Measurements from ENCODE around the gene POLQ.

DNA sequence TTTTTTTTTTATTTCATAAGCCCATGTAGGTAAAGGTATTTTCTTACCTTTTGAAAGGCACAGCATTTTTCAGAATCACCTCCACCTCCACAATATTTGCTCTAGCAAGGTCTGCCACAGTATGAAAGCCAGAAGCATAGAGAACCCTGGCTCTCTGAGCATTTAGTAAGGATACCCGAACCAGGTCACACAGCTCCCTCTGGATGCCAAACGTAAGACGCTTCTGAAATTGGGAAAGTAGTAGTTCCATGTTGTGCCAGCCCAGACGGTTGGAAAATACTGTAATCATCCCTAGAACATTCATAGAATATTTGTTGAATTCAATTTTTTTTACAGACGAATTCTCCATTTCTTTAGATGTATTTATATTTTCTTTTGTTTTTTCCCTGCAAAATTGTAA, 52.4 kb downstream of the POLQ start:
- TF ChIP-seq ELF1 (IDR thresholded peaks at IDR 0.05; ENCODE audit: borderline replicate concordance, low read depth) (no peak), EZH2phosphoT487 (IDR thresholded peaks at IDR 0.05; ENCODE audit: borderline replicate concordance) (no peak), POLR2A (IDR thresholded peaks at IDR 0.05; ENCODE audit: borderline replicate concordance, extremely low read depth, insufficient read depth, insufficient read length) (no peak), YY1 (IDR thresholded peaks at IDR 0.05; ENCODE audit: extremely low read depth, insufficient replicate concordance, low read depth, low read length) (no peak), SRF (IDR thresholded peaks at IDR 0.05; ENCODE audit: low read depth) (no peak), ZNF274 (IDR thresholded peaks at IDR 0.05; ENCODE audit: low read depth, low read length) (no peak)
- TF ChIP-seq, protein P1, sequence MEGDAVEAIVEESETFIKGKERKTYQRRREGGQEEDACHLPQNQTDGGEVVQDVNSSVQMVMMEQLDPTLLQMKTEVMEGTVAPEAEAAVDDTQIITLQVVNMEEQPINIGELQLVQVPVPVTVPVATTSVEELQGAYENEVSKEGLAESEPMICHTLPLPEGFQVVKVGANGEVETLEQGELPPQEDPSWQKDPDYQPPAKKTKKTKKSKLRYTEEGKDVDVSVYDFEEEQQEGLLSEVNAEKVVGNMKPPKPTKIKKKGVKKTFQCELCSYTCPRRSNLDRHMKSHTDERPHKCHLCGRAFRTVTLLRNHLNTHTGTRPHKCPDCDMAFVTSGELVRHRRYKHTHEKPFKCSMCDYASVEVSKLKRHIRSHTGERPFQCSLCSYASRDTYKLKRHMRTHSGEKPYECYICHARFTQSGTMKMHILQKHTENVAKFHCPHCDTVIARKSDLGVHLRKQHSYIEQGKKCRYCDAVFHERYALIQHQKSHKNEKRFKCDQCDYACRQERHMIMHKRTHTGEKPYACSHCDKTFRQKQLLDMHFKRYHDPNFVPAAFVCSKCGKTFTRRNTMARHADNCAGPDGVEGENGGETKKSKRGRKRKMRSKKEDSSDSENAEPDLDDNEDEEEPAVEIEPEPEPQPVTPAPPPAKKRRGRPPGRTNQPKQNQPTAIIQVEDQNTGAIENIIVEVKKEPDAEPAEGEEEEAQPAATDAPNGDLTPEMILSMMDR (IDR thresholded peaks at IDR 0.05 in 2 of 3, conservative IDR thresholded peaks at IDR 0.05 in 1 of 3; ENCODE audit: borderline replicate concordance in 1 of 3, insufficient read depth in 1 of 3, low read depth in 2 of 3, low read length in 2 of 3): peak in 1 of 3 experiments; percentile 9; a peak in 1 of 6 replicates
- TF ChIP-seq, protein P2, sequence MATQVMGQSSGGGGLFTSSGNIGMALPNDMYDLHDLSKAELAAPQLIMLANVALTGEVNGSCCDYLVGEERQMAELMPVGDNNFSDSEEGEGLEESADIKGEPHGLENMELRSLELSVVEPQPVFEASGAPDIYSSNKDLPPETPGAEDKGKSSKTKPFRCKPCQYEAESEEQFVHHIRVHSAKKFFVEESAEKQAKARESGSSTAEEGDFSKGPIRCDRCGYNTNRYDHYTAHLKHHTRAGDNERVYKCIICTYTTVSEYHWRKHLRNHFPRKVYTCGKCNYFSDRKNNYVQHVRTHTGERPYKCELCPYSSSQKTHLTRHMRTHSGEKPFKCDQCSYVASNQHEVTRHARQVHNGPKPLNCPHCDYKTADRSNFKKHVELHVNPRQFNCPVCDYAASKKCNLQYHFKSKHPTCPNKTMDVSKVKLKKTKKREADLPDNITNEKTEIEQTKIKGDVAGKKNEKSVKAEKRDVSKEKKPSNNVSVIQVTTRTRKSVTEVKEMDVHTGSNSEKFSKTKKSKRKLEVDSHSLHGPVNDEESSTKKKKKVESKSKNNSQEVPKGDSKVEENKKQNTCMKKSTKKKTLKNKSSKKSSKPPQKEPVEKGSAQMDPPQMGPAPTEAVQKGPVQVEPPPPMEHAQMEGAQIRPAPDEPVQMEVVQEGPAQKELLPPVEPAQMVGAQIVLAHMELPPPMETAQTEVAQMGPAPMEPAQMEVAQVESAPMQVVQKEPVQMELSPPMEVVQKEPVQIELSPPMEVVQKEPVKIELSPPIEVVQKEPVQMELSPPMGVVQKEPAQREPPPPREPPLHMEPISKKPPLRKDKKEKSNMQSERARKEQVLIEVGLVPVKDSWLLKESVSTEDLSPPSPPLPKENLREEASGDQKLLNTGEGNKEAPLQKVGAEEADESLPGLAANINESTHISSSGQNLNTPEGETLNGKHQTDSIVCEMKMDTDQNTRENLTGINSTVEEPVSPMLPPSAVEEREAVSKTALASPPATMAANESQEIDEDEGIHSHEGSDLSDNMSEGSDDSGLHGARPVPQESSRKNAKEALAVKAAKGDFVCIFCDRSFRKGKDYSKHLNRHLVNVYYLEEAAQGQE (IDR thresholded peaks at IDR 0.05; ENCODE audit: low read depth): no peak
